PFSK-1 (cell line): ENCODE results near the gene LRFN4.

Experiments used
- FOXP2 ChIP-seq: optimal IDR thresholded peaks from 2 replicates; pipeline ENCODE3; 2011; ENCODE audit warnings: borderline replicate concordance, control low read depth, inconsistent platforms; ENCODE audit not compliant: insufficient read depth; ENCODE audit errors: extremely low read length, extremely low read depth
- POLR2AphosphoS5 ChIP-seq: IDR thresholded peaks from 2 replicates; pipeline ENCODE4 v1.6.1; 2012; ENCODE audit warnings: low read depth, mild to moderate bottlenecking, control low read depth, low read length, moderate library complexity
- SIN3A ChIP-seq: IDR thresholded peaks from 2 replicates; pipeline ENCODE4 v1.6.1; 2012; ENCODE audit warnings: mild to moderate bottlenecking, low read length, moderate library complexity, borderline replicate concordance; ENCODE audit not compliant: insufficient read depth
- TAF1 ChIP-seq: IDR thresholded peaks from 2 replicates; pipeline ENCODE4 v1.6.1; 2012; ENCODE audit warnings: low read length, control low read depth, borderline replicate concordance; ENCODE audit not compliant: insufficient read depth
- TF ChIP-seq, protein P1 (sequence below), 2 experiments: IDR thresholded peaks; 2 replicates each; pipeline versions ENCODE4 v1.6.1 to v1.8.0; 2011 to 2012; ENCODE audit warnings: low read depth in 2 of 2, low read length in 2 of 2, control low read depth in 1 of 2, inconsistent platforms in 1 of 2, mild to moderate bottlenecking in 1 of 2, moderate library complexity in 1 of 2; ENCODE audit not compliant: insufficient read depth in 1 of 2

Gene LRFN4

GRCh38 chr11:66858939-66859685 lies 2.2 kb downstream of the LRFN4 start:
- TF ChIP-seq FOXP2 (no peak), POLR2AphosphoS5 (no peak), SIN3A (no peak), TAF1 (no peak)
- TF ChIP-seq, protein P1, sequence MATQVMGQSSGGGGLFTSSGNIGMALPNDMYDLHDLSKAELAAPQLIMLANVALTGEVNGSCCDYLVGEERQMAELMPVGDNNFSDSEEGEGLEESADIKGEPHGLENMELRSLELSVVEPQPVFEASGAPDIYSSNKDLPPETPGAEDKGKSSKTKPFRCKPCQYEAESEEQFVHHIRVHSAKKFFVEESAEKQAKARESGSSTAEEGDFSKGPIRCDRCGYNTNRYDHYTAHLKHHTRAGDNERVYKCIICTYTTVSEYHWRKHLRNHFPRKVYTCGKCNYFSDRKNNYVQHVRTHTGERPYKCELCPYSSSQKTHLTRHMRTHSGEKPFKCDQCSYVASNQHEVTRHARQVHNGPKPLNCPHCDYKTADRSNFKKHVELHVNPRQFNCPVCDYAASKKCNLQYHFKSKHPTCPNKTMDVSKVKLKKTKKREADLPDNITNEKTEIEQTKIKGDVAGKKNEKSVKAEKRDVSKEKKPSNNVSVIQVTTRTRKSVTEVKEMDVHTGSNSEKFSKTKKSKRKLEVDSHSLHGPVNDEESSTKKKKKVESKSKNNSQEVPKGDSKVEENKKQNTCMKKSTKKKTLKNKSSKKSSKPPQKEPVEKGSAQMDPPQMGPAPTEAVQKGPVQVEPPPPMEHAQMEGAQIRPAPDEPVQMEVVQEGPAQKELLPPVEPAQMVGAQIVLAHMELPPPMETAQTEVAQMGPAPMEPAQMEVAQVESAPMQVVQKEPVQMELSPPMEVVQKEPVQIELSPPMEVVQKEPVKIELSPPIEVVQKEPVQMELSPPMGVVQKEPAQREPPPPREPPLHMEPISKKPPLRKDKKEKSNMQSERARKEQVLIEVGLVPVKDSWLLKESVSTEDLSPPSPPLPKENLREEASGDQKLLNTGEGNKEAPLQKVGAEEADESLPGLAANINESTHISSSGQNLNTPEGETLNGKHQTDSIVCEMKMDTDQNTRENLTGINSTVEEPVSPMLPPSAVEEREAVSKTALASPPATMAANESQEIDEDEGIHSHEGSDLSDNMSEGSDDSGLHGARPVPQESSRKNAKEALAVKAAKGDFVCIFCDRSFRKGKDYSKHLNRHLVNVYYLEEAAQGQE (IDR thresholded peaks at IDR 0.05; ENCODE audit: insufficient read depth in 1 of 2, low read depth in 2 of 2, low read length in 2 of 2): no peak

- no peak for TF ChIP-seq SIN3A
- no peak for TF ChIP-seq TAF1
- TF ChIP-seq, protein P1 (IDR thresholded peaks at IDR 0.05; ENCODE audit: insufficient read depth in 1 of 2, low read depth in 2 of 2, low read length in 2 of 2): no peak
- TF ChIP-seq POLR2AphosphoS5: no peak
- no peak for TF ChIP-seq FOXP2
Observed at GRCh38 chr11:66859686-66860448, 3.0 kb downstream of the LRFN4 start.

DNA sequence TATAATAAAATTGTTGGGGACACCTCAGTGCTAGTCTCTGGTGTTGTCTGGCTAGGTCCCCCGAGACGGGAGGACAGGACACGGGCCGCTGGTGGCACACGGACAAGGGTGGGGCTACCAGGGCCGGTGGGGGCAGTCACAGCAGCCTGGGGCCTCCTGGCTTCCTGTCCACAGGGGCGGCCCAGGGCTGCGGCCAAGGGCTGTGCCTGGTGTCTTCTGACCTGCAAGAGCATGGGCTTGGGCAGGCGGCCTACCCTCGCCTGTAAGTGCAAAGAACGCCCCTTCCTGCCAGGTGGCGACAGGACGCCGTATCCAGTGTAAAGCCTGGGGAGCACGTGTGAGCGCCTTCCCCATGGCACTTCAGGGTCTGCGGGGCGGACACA lies 3.6 kb downstream of the LRFN4 start:
- no peak for TF ChIP-seq FOXP2
- TF ChIP-seq POLR2AphosphoS5: no peak
- TF ChIP-seq, protein P1 (IDR thresholded peaks at IDR 0.05; ENCODE audit: insufficient read depth in 1 of 2, low read depth in 2 of 2, low read length in 2 of 2): no peak
- no peak for TF ChIP-seq TAF1
- TF ChIP-seq SIN3A: no peak

DNA sequence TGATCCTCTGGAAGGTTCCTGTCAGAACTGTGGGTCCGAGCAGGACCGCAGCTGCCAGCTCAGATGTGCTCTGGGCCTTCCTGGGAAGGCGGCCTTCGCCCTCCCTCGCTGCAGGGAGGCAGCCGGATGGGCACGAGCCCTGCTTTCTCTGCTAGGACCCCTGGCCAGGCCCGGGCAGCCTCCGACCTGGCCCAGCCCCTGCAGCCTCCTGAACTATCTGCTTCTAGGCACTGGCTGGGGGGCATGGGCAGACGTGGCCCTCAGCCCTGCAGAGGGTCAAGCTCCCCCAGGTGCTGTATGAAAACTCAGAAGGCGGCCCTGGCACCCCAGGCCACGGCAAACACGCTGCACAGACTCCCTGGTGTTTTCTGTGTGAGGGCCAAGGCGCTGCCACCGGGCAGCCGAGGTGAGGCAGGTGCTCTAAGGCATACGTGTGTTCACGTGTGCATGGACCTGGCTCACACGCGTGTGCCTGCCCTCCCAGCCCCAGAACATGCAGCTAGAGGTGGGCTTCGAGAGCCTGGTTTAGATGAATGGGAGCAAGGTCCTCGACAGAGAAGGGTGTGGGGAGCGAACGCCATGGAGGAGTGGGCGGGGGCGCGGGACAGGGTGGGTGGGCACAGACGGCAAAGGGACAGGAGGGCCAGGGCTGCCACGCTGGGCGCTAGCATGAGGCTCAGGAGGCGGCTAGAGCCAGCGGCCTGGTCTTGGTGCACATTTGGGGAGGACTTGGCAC lies 4.3 kb downstream of the LRFN4 start:
- TF ChIP-seq FOXP2 (no peak), TAF1 (no peak), POLR2AphosphoS5 (no peak), SIN3A (no peak)
- TF ChIP-seq, protein P1 (IDR thresholded peaks at IDR 0.05; ENCODE audit: insufficient read depth in 1 of 2, low read depth in 2 of 2, low read length in 2 of 2): no peak
